HepG2 (cell line): ENCODE data around the gene NEK9. TPM values are rescaled to one million over a fixed set of nuclear protein-coding genes. Genes with fewer than 3 reads are reported as not detected.

Source experiments
- AHDC1 ChIP-seq: sonication (generic); formaldehyde crosslinking; IDR thresholded peaks from 2 replicates; pipeline ENCODE4 v1.5.1; 2020; ENCODE audit warnings: mild to moderate bottlenecking, missing genetic modification reagents, borderline replicate concordance
- ELF4 ChIP-seq: sonication (generic); formaldehyde crosslinking; IDR thresholded peaks from 2 replicates; pipeline ENCODE4 v1.5.0; 2020; ENCODE audit warnings: missing genetic modification reagents, mild to moderate bottlenecking, moderate library complexity, borderline replicate concordance
- FOXP1 ChIP-seq, 2 experiments: fragments of 450-650 bp in 1 of 2; IDR thresholded peaks; 2 replicates each; pipeline ENCODE4 v1.6.1; 2017 to 2018; ENCODE audit warnings: antibody characterized with exemption in 1 of 2
- GABPA ChIP-seq, 2 experiments: IDR thresholded peaks; 2 replicates each; pipeline ENCODE4 v1.6.1; 2011 to 2016; ENCODE audit warnings: low read depth in 2 of 2, low read length in 1 of 2, missing biosample characterization in 1 of 2, missing genetic modification characterization in 1 of 2
- HHEX ChIP-seq: IDR thresholded peaks from 2 replicates; pipeline ENCODE4 v1.6.1; 2016; ENCODE audit warnings: control low read depth
- NR3C1 ChIP-seq: sonication (generic); formaldehyde crosslinking; IDR thresholded peaks from 2 replicates; pipeline ENCODE4 v1.4.0; 2020; ENCODE audit warnings: missing genetic modification reagents
- PATZ1 ChIP-seq: sonication (generic); formaldehyde crosslinking; IDR thresholded peaks from 2 replicates; pipeline ENCODE4 v1.4.0; 2020; ENCODE audit warnings: missing genetic modification reagents
- RBAK ChIP-seq: sonication (generic); formaldehyde crosslinking; IDR thresholded peaks from 2 replicates; pipeline ENCODE4 v1.5.1; 2020; ENCODE audit warnings: mild to moderate bottlenecking, missing genetic modification reagents
- ZBTB1 ChIP-seq: sonication (generic); formaldehyde crosslinking; IDR thresholded peaks from 2 replicates; pipeline ENCODE4 v1.4.0; 2020; ENCODE audit warnings: missing genetic modification reagents, borderline replicate concordance
- ZNF281 ChIP-seq: sonication (generic); formaldehyde crosslinking; IDR thresholded peaks from 2 replicates; pipeline ENCODE4 v1.4.0; 2020; ENCODE audit warnings: missing genetic modification reagents, borderline replicate concordance
- ZNF547 ChIP-seq: sonication (generic); formaldehyde crosslinking; IDR thresholded peaks from 2 replicates; pipeline ENCODE4 v1.5.1; 2020; ENCODE audit warnings: mild to moderate bottlenecking, missing genetic modification reagents
- ZUFSP ChIP-seq: sonication (generic); formaldehyde crosslinking; IDR thresholded peaks from 2 replicates; pipeline ENCODE4 v1.9.0; 2021; ENCODE audit warnings: missing genetic modification reagents, mild to moderate bottlenecking, borderline replicate concordance
- polyA plus RNA-seq, 8 experiments: library from polyadenylated mRNA; depleted of rRNA in 3 of 8; stranded (reverse) in 7 of 8; unstranded in 1 of 8; fragments of >200 nt; fragmentation: Illumina TruSeq in 4 of 8; extraction: Trizol in 4 of 8; gene quantifications; 2 replicates each; pipeline versions ENCODE4 v1.2.1 to v1.2.3, GENCODE V29; 2011 to 2016; ENCODE audit warnings: low read depth in 4 of 8, missing spikeins in 1 of 8, mixed read lengths in 1 of 8; ENCODE audit not compliant: insufficient read depth in 1 of 8
- total RNA-seq, 5 experiments: library from RNA; depleted of rRNA; stranded (reverse); fragments of >200 nt; fragmentation: Illumina TruSeq; extraction: Trizol; gene quantifications; 2 replicates each; pipeline ENCODE4 v1.2.3, GENCODE V29; 2016; ENCODE audit warnings: low read depth in 1 of 5
- TF ChIP-seq, protein P1 (sequence below): sonication (generic); formaldehyde crosslinking; IDR thresholded peaks from 2 replicates; pipeline ENCODE4 v1.4.0; 2020; ENCODE audit warnings: missing genetic modification reagents

NEK9 gene
- total and polyA plus RNA-seq, 2 of the 13 experiments (the other 11 are each of a cell fraction or from before 2014, with no cell fraction given) = 16.5 to 27.3 TPM

DNA sequence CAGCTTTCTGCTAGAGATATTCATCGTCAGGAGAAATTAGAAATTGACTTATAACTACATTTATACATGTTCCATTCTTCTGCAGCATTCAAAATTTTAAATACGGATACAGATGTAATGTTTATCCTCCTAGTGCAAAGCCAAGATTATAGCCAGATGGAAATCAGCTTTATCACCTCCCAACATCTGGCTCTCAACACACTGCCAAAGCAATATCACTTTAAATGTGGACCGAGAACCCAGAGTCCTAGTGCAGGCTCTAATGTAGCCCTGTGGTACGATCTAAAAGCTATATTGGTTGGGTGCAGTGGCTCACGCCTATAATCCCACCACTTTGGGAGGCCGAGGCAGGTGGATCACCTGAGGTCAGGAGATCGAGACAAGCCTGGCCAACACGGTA lies 82.1 kb downstream of the NEK9 start (continued):
- TF ChIP-seq AHDC1 (CRISPR knock-in tag) (no peak), PATZ1 (no peak), NR3C1 (CRISPR knock-in tag) (no peak), FOXP1 (IDR thresholded peaks at IDR 0.05) (no peak), FOXP1 (CRISPR knock-in tag; IDR thresholded peaks at IDR 0.05) (no peak), ZNF547 (CRISPR knock-in tag) (no peak), ELF4 (no peak), ZNF281 (CRISPR knock-in tag) (no peak), HHEX (CRISPR knock-in tag) (no peak), RBAK (CRISPR knock-in tag) (no peak), ZBTB1 (CRISPR knock-in tag) (no peak), GABPA (IDR thresholded peaks at IDR 0.05; ENCODE audit: low read depth, low read length) (no peak), GABPA (CRISPR knock-in tag; IDR thresholded peaks at IDR 0.05; ENCODE audit: low read depth) (no peak), ZUFSP (CRISPR knock-in tag) (no peak)
- TF ChIP-seq, protein P1, sequence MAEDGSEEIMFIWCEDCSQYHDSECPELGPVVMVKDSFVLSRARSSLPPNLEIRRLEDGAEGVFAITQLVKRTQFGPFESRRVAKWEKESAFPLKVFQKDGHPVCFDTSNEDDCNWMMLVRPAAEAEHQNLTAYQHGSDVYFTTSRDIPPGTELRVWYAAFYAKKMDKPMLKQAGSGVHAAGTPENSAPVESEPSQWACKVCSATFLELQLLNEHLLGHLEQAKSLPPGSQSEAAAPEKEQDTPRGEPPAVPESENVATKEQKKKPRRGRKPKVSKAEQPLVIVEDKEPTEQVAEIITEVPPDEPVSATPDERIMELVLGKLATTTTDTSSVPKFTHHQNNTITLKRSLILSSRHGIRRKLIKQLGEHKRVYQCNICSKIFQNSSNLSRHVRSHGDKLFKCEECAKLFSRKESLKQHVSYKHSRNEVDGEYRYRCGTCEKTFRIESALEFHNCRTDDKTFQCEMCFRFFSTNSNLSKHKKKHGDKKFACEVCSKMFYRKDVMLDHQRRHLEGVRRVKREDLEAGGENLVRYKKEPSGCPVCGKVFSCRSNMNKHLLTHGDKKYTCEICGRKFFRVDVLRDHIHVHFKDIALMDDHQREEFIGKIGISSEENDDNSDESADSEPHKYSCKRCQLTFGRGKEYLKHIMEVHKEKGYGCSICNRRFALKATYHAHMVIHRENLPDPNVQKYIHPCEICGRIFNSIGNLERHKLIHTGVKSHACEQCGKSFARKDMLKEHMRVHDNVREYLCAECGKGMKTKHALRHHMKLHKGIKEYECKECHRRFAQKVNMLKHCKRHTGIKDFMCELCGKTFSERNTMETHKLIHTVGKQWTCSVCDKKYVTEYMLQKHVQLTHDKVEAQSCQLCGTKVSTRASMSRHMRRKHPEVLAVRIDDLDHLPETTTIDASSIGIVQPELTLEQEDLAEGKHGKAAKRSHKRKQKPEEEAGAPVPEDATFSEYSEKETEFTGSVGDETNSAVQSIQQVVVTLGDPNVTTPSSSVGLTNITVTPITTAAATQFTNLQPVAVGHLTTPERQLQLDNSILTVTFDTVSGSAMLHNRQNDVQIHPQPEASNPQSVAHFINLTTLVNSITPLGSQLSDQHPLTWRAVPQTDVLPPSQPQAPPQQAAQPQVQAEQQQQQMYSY = no peak
